OCI-LY3 (cell line): ENCODE measurements around the gene TAF10.

Source experiments
- EZH2phosphoT487 ChIP-seq: fragments of 200-600 bp; shearing (Covaris generic); IDR thresholded peaks from 2 replicates; pipeline ENCODE4 v1.6.1; 2018; ENCODE audit warnings: antibody characterized with exemption, mixed run types, low read depth
- TF ChIP-seq, protein P1 (sequence below): fragments of 200-600, 300-600 bp; sonication (generic); IDR thresholded peaks from 2 replicates; pipeline ENCODE4 v1.5.1; 2014; ENCODE audit warnings: antibody characterized with exemption, low read length, low read depth

DNA sequence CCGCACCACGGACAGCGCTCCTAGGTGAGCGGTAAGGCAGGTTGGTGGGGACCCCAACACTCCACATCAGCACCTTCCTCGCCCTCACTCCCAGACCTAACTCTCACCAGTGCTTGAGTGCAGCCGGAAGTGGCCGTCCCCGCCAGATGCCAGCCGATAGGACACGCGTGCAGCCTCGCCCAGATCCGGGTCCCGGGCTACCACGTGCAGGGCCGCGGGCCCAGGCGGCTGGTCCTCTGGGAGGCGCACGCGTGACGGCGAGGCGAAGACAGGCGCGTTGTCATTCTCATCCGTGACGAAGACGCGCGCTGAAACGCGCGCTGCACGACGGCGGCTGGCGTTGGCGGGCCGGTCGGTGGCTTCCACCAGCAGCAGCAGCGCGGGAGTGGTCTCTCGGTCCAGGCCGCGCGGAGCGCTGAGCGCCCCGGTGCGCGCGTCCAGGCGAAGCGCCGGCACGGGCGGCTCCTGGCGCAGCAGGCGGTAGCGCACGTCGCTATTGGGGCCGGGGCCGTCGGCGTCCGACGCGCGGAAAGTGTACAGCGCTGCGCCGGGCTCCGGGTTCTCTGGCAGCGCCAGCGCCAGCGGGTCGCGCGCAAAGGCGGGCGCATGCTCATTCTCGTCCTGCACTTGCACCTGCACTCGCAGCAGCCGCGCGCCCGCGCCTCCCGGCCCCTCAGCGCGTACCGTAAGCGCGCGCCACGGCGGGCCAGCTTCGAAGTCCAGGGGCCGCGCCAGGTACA is 18.0 kb upstream of the TAF10 start:
- no peak for TF ChIP-seq EZH2phosphoT487
- TF ChIP-seq, protein P1, sequence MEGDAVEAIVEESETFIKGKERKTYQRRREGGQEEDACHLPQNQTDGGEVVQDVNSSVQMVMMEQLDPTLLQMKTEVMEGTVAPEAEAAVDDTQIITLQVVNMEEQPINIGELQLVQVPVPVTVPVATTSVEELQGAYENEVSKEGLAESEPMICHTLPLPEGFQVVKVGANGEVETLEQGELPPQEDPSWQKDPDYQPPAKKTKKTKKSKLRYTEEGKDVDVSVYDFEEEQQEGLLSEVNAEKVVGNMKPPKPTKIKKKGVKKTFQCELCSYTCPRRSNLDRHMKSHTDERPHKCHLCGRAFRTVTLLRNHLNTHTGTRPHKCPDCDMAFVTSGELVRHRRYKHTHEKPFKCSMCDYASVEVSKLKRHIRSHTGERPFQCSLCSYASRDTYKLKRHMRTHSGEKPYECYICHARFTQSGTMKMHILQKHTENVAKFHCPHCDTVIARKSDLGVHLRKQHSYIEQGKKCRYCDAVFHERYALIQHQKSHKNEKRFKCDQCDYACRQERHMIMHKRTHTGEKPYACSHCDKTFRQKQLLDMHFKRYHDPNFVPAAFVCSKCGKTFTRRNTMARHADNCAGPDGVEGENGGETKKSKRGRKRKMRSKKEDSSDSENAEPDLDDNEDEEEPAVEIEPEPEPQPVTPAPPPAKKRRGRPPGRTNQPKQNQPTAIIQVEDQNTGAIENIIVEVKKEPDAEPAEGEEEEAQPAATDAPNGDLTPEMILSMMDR, result no peak
